Liver (tissue), 9 donors: ENCODE data around the gene FOSL2. TPM values are rescaled to one million over a fixed set of nuclear protein-coding genes. Genes with fewer than 3 reads are reported as not detected.

ENCODE experiments used
- DNase-seq: peaks from one replicate; pipeline ENCODE4 v3.0.0-alpha.2; 2017; ENCODE audit warnings: low spot score
- H3K27ac ChIP-seq, 2 donors: one replicate each; pipeline ENCODE4 v1.7.0; 2013; ENCODE audit warnings: inconsistent platforms in 2 of 2, low read length in 2 of 2, control low read depth in 1 of 2, low read depth in 1 of 2, mild to moderate bottlenecking in 1 of 2
- H3K27me3 ChIP-seq, 4 donors: one replicate each; pipeline versions ENCODE4 v1.6.1 to v1.7.0; 2013; ENCODE audit warnings: low read length in 3 of 4, inconsistent platforms in 1 of 4, mild to moderate bottlenecking in 1 of 4, moderate library complexity in 1 of 4; ENCODE audit not compliant: control insufficient read depth in 4 of 4, insufficient read depth in 4 of 4
- H3K36me3 ChIP-seq, 4 donors: one replicate each; pipeline versions ENCODE4 v1.6.1 to v1.7.0; 2013; ENCODE audit warnings: low read length in 3 of 4, mild to moderate bottlenecking in 3 of 4, low read depth in 1 of 4, moderate library complexity in 1 of 4; ENCODE audit not compliant: control insufficient read depth in 4 of 4, insufficient read depth in 3 of 4
- H3K4me1 ChIP-seq, 4 donors: one replicate each; pipeline versions ENCODE4 v1.6.1 to v1.7.0; 2013; ENCODE audit warnings: low read length in 3 of 4, mild to moderate bottlenecking in 3 of 4, moderate library complexity in 1 of 4; ENCODE audit not compliant: control insufficient read depth in 4 of 4, insufficient read depth in 4 of 4
- H3K4me3 ChIP-seq, 3 donors: one replicate each; pipeline versions ENCODE4 v1.6.1 to v1.7.0; 2013; ENCODE audit warnings: low read length in 3 of 3, control low read depth in 1 of 3, low read depth in 1 of 3, mild to moderate bottlenecking in 1 of 3
- H3K9ac ChIP-seq, 2 donors: one replicate each; pipeline ENCODE4 v1.7.0; 2013; ENCODE audit warnings: low read length in 2 of 2, mild to moderate bottlenecking in 2 of 2, moderate library complexity in 2 of 2, control low read depth in 1 of 2, low read depth in 1 of 2
- H3K9me3 ChIP-seq, 4 donors: one replicate each; pipeline versions ENCODE4 v1.6.1 to v1.7.0; 2013; ENCODE audit warnings: low read length in 3 of 4; ENCODE audit not compliant: control insufficient read depth in 4 of 4
- ATF3 ChIP-seq: IDR thresholded peaks from 2 replicates; pipeline ENCODE4 v1.6.1; 2016; ENCODE audit warnings: antibody characterized with exemption
- CTCF ChIP-seq: fragments of 150-350 bp; IDR thresholded peaks from 2 replicates; pipeline ENCODE4 v1.5.1; 2017; ENCODE audit warnings: improper control_type of control experiment, low read depth, low read length; ENCODE audit not compliant: missing input control
- EGR1 ChIP-seq, 2 donors: IDR thresholded peaks; 2 replicates each; pipeline ENCODE4 v1.6.1; 2016 to 2018; ENCODE audit warnings: antibody characterized with exemption in 2 of 2, low read depth in 2 of 2
- FOXA1 ChIP-seq: IDR thresholded peaks from 2 replicates; pipeline ENCODE4 v1.6.1; 2016; ENCODE audit warnings: antibody characterized with exemption
- FOXA2 ChIP-seq: IDR thresholded peaks from 2 replicates; pipeline ENCODE4 v1.6.1; 2016; ENCODE audit warnings: antibody characterized with exemption
- GABPA ChIP-seq, 2 donors: IDR thresholded peaks in 1 of 2; conservative IDR thresholded peaks in 1 of 2; 2 replicates each; pipeline ENCODE4 v1.6.1; 2016; ENCODE audit warnings: antibody characterized with exemption in 2 of 2, mild to moderate bottlenecking in 1 of 2, moderate library complexity in 1 of 2
- HNF4A ChIP-seq, 2 donors: conservative IDR thresholded peaks; 2 replicates each; pipeline ENCODE4 v1.6.1; 2016; ENCODE audit warnings: antibody characterized with exemption in 2 of 2, mild to moderate bottlenecking in 2 of 2
- HNF4G ChIP-seq: IDR thresholded peaks from 2 replicates; pipeline ENCODE4 v1.6.1; 2016; ENCODE audit warnings: antibody characterized with exemption
- JUND ChIP-seq, 2 donors: IDR thresholded peaks; 2 replicates each; pipeline ENCODE4 v1.6.1; 2016; ENCODE audit warnings: antibody characterized with exemption in 2 of 2
- MAX ChIP-seq: IDR thresholded peaks from 2 replicates; pipeline ENCODE4 v1.6.1; 2016; ENCODE audit warnings: antibody characterized with exemption
- REST ChIP-seq: IDR thresholded peaks from 2 replicates; pipeline ENCODE4 v1.6.1; 2016; ENCODE audit warnings: antibody characterized with exemption, mild to moderate bottlenecking
- RXRA ChIP-seq, 2 donors: IDR thresholded peaks; 2 replicates each; pipeline ENCODE4 v1.6.1; 2017 to 2018; ENCODE audit warnings: antibody characterized with exemption in 2 of 2, mild to moderate bottlenecking in 1 of 2
- SP1 ChIP-seq: IDR thresholded peaks from 2 replicates; pipeline ENCODE4 v1.6.1; 2018; ENCODE audit warnings: antibody characterized with exemption, mild to moderate bottlenecking
- TAF1 ChIP-seq: conservative IDR thresholded peaks from 2 replicates; pipeline ENCODE4 v1.6.1; 2016; ENCODE audit warnings: antibody characterized with exemption, mild to moderate bottlenecking
- YY1 ChIP-seq: IDR thresholded peaks from 2 replicates; pipeline ENCODE4 v1.6.1; 2016; ENCODE audit warnings: antibody characterized with exemption, mild to moderate bottlenecking
- WGBS: extraction: QIAGEN DNeasy Blood & Tissue Kit; methylation state at CpG from one replicate; pipeline ENCODE4 v1.1.7; 2013; 5-methylcytosine and 5-hydroxymethylcytosine counted together
- polyA plus RNA-seq, 2 donors: library from polyadenylated mRNA; stranded (reverse) in 1 of 2; unstranded in 1 of 2; fragments of 200-250 nt in 1 of 2; fragments of >200 nt in 1 of 2; fragmentation: Nextera tagmentation in 1 of 2; extraction: Ambion mirVana in 1 of 2; gene quantifications; one replicate each; pipeline versions ENCODE4 v1.2.1 to v1.2.3, GENCODE V29; 2013 to 2015
- total RNA-seq, 2 donors: library from RNA; depleted of rRNA; stranded (reverse); fragments of >200 nt; gene quantifications; one replicate each; pipeline ENCODE4 v1.2.3, GENCODE V29; 2014
- donor health status: healthy.
- donor health status: healthy.
- donor health status: healthy.
- donor health status: healthy.
- donor health status: healthy.

FOSL2 gene
- total and polyA plus RNA-seq, 4 donors = 1.9 to 10.7 (median 2.6) TPM

- H3K36me3 ChIP-seq = no peaks in the 10 kb centered on the region
- no peaks in the 10 kb centered on the region for H3K27me3 ChIP-seq
- H3K9ac ChIP-seq = peak overlapping the region in 1 of 2 donors; percentile 20
- WGBS = 46% methylated on average over 7 of the region's 7 CpGs
- H3K27ac ChIP-seq = peak overlapping the region; percentile 44 to 56
- TF ChIP-seq FOXA1 (no peak), YY1 (no peak), TAF1 (no peak), HNF4G (no peak), HNF4A (conservative IDR thresholded peaks at IDR 0.05) (no peak), JUND (IDR thresholded peaks at IDR 0.05) (no peak), GABPA (IDR thresholded peaks at IDR 0.05 in 1 of 2, conservative IDR thresholded peaks at IDR 0.05 in 1 of 2) (no peak), CTCF (no peak), SP1 (no peak), RXRA (IDR thresholded peaks at IDR 0.05) (no peak), EGR1 (IDR thresholded peaks at IDR 0.05; ENCODE audit: low read depth in 2 of 2) (no peak)
- H3K4me3 ChIP-seq = no peak overlapping the region
- H3K9me3 ChIP-seq = no peaks in the 10 kb centered on the region
- H3K4me1 ChIP-seq = peaks cover 0 to 7% (median 2%) of the 10 kb centered on the region in 4 donors
- no peak for DNase-seq
Observed at GRCh38 chr2:28423856-28424605, 31.4 kb downstream of the FOSL2 start.

- no peaks in the 10 kb centered on the region for H3K36me3 ChIP-seq
- H3K27me3 ChIP-seq = no peaks in the 10 kb centered on the region
- no peak overlapping the region for H3K9ac ChIP-seq
- no peaks in the 10 kb centered on the region for H3K9me3 ChIP-seq
- no peak for TF ChIP-seq FOXA1
- TF ChIP-seq MAX = no peak
- no peak for TF ChIP-seq SP1
- TF ChIP-seq ATF3 = no peak
- TF ChIP-seq EGR1 (IDR thresholded peaks at IDR 0.05; ENCODE audit: low read depth in 2 of 2) = no peak
- TF ChIP-seq REST = no peak
- no peak for TF ChIP-seq FOXA2
- no peak for DNase-seq
- no peaks in the 10 kb centered on the region for H3K4me1 ChIP-seq
- no peak overlapping the region for H3K4me3 ChIP-seq
- no peak overlapping the region for H3K27ac ChIP-seq
- 80% methylated on average over 2 of the region's 2 CpGs for WGBS
Observed at GRCh38 chr2:28424799-28425463, 32.3 kb downstream of the FOSL2 start.
